Sigmoid colon (tissue), 7 donors: ENCODE results near the gene MNAT1. TPM values are rescaled to one million over a fixed set of nuclear protein-coding genes. Genes with fewer than 3 reads are reported as not detected.
A peak's percentile ranks its signal among the peaks of the same experiment; 100 is the strongest.

Experiments
- DNase-seq: peaks from one replicate; pipeline ENCODE4 v3.0.0-alpha.2; 2019
- H3K27ac ChIP-seq, 4 donors: fragments of 200-600 bp; sonication (generic); one replicate each; pipeline ENCODE4 v1.5.1; 2016 to 2019; ENCODE audit warnings: mild to moderate bottlenecking in 1 of 4
- H3K27me3 ChIP-seq, 3 donors: fragments of 200-600 bp; sonication (generic); one replicate each; pipeline ENCODE4 v1.5.1; 2019; ENCODE audit warnings: mild to moderate bottlenecking in 1 of 3
- H3K36me3 ChIP-seq, 4 donors: fragments of 200-600 bp; sonication (generic); one replicate each; pipeline ENCODE4 v1.5.1; 2016 to 2019
- H3K4me1 ChIP-seq, 4 donors: fragments of 200-600 bp; sonication (generic); one replicate each; pipeline ENCODE4 v1.5.1; 2017 to 2019
- H3K4me3 ChIP-seq, 4 donors: fragments of 200-600 bp; sonication (generic); one replicate each; pipeline ENCODE4 v1.5.1; 2017 to 2019; ENCODE audit warnings: mild to moderate bottlenecking in 2 of 4, moderate library complexity in 1 of 4
- H3K9me3 ChIP-seq, 4 donors: fragments of 200-600 bp in 3 of 4; sonication (generic) in 3 of 4; one replicate each; pipeline versions ENCODE4 v1.5.1 to v1.6.1; 2013 to 2019
- CTCF ChIP-seq, 4 experiments: fragments of 450-650 bp in 3 of 4; fragments of 200-600 bp in 1 of 4; IDR thresholded peaks; one replicate each; pipeline ENCODE4 v1.5.1; 2016 to 2019; ENCODE audit warnings: antibody characterized with exemption in 4 of 4, mild to moderate bottlenecking in 3 of 4, moderate library complexity in 2 of 4
- EP300 ChIP-seq, 4 donors: sonication (generic); formaldehyde crosslinking; IDR thresholded peaks; one replicate each; pipeline ENCODE4 v1.6.1; 2017; ENCODE audit warnings: antibody characterized with exemption in 4 of 4
- POLR2A ChIP-seq, 2 donors: fragments of 450-650 bp; IDR thresholded peaks; one replicate each; pipeline ENCODE4 v1.6.1; 2016; ENCODE audit warnings: antibody characterized with exemption in 2 of 2, mild to moderate bottlenecking in 2 of 2, moderate library complexity in 2 of 2
- POLR2AphosphoS5 ChIP-seq, 4 donors: sonication (generic); formaldehyde crosslinking; IDR thresholded peaks; one replicate each; pipeline ENCODE4 v1.6.1; 2017; ENCODE audit warnings: antibody characterized with exemption in 4 of 4
- WGBS, 2 donors: extraction: QIAGEN DNeasy Blood & Tissue Kit; methylation state at CpG; one replicate each; pipeline ENCODE4 v1.1.7; 2013; 5-methylcytosine and 5-hydroxymethylcytosine counted together
- intact Hi-C: fragments of 100-400 bp; cut with DNase I; formaldehyde crosslinking; loops from one replicate; pipeline ENCODE4 v1.15.1; 2023
- polyA plus RNA-seq, 3 donors: library from polyadenylated mRNA; stranded (reverse); fragments of 200-250 nt; gene quantifications; one replicate each; pipeline ENCODE4 v1.2.3, GENCODE V29; 2013
- total RNA-seq, 4 donors: library from RNA; depleted of rRNA; stranded (reverse); fragments of >200 nt; gene quantifications; one replicate each; pipeline ENCODE4 v1.1.0, GENCODE V29; 2016
- donor health status: healthy with polysubstance abuse.
- donor health status: Bipolar disorder and iron deficiency.
- donor health status: healthy.

MNAT1 gene
- total and polyA plus RNA-seq, 7 donors = 9.5 to 65.0 (median 22.4) TPM

GRCh38 chr14:60732840-60733483 lies 1.6 kb upstream of the MNAT1 start:
- no peak for TF ChIP-seq POLR2A (IDR thresholded peaks at IDR 0.05)
- TF ChIP-seq CTCF (IDR thresholded peaks at IDR 0.05) = no peak
- no peak for TF ChIP-seq EP300 (IDR thresholded peaks at IDR 0.05)
- no peak for TF ChIP-seq POLR2AphosphoS5 (IDR thresholded peaks at IDR 0.05)
- intact Hi-C loops = no loop called here

GRCh38 chr14:60735416-60735815 lies 855 bp downstream of the MNAT1 start:
- intact Hi-C loops = no loop called here

More at GRCh38 chr14:60732840-60733483, 1.6 kb upstream of the MNAT1 start:
- H3K27ac ChIP-seq = no peak overlapping the region
- 65 to 72% methylated on average over 4 of the region's 4 CpGs for WGBS, 2 donors
- H3K36me3 ChIP-seq = no peaks in the 10 kb centered on the region
- H3K4me3 ChIP-seq = no peak overlapping the region
- no peaks in the 10 kb centered on the region for H3K9me3 ChIP-seq
- peaks cover 0 to 26% (median 19%) of the 10 kb centered on the region in 4 donors for H3K4me1 ChIP-seq
- DNase-seq = no peak
- peaks cover 0 to 3% (median 0%) of the 10 kb centered on the region in 3 donors for H3K27me3 ChIP-seq

GRCh38 chr14:60736494-60736893 lies 1.9 kb downstream of the MNAT1 start:
- TF ChIP-seq POLR2A (IDR thresholded peaks at IDR 0.05) = no peak
- TF ChIP-seq CTCF (IDR thresholded peaks at IDR 0.05) = no peak
- no peak for TF ChIP-seq POLR2AphosphoS5 (IDR thresholded peaks at IDR 0.05)
- no peak for TF ChIP-seq EP300 (IDR thresholded peaks at IDR 0.05)
- intact Hi-C loops = no loop called here
- WGBS, 2 donors = 73 to 74% methylated on average over 4 of the region's 4 CpGs
- Histone ChIP-seq H3K27ac (no peak overlapping the region), H3K27me3 (no peaks in the 10 kb centered on the region), H3K9me3 (no peaks in the 10 kb centered on the region), H3K36me3 (no peaks in the 10 kb centered on the region), H3K4me3 (peak overlapping the region in 1 of 4 donors; percentile 81), H3K4me1 (peaks cover 0 to 26% (median 19%) of the 10 kb centered on the region in 4 donors)
- DNase-seq = no peak

More at GRCh38 chr14:60735416-60735815, 855 bp downstream of the MNAT1 start:
- 7 to 23% methylated on average over 5 of the region's 5 CpGs for WGBS, 2 donors
- Histone ChIP-seq H3K27me3 (no peaks in the 10 kb centered on the region), H3K9me3 (no peaks in the 10 kb centered on the region), H3K27ac (peak overlapping the region; percentile 73 to 78 (median 76)), H3K4me1 (peaks cover 0 to 26% (median 19%) of the 10 kb centered on the region in 4 donors), H3K36me3 (no peaks in the 10 kb centered on the region), H3K4me3 (peak overlapping the region; percentile 71 to 81 (median 76))
- no peak for DNase-seq
- TF ChIP-seq CTCF (IDR thresholded peaks at IDR 0.05) (no peak), POLR2A (IDR thresholded peaks at IDR 0.05) (no peak), POLR2AphosphoS5 (IDR thresholded peaks at IDR 0.05) (no peak), EP300 (IDR thresholded peaks at IDR 0.05) (no peak)

GRCh38 chr14:60738843-60739508 lies 4.4 kb downstream of the MNAT1 start:
- WGBS, 2 donors = 90 to 96% methylated on average over 4 of the region's 4 CpGs
- intact Hi-C loops = no loop called here
- no peak for TF ChIP-seq CTCF (IDR thresholded peaks at IDR 0.05)
- TF ChIP-seq EP300 (IDR thresholded peaks at IDR 0.05) = no peak
- no peak for TF ChIP-seq POLR2A (IDR thresholded peaks at IDR 0.05)
- no peak for TF ChIP-seq POLR2AphosphoS5 (IDR thresholded peaks at IDR 0.05)
- no peak for DNase-seq
- H3K36me3 ChIP-seq = no peaks in the 10 kb centered on the region
- H3K4me3 ChIP-seq = no peak overlapping the region
- H3K4me1 ChIP-seq = peaks cover 0 to 25% (median 19%) of the 10 kb centered on the region in 4 donors
- no peaks in the 10 kb centered on the region for H3K9me3 ChIP-seq
- no peak overlapping the region for H3K27ac ChIP-seq
- no peaks in the 10 kb centered on the region for H3K27me3 ChIP-seq
